ENCODE data around the gene LILRB4. TPM values are rescaled to one million over a fixed set of nuclear protein-coding genes. Genes with fewer than 3 reads are reported as not detected.
A peak's percentile ranks its signal among the peaks of the same experiment; 100 is the strongest.

LILRB4 gene
- total and polyA plus RNA-seq, 3 donors from 2014 or later, result 1.0 to 12.6 (median 3.2) TPM

DNA sequence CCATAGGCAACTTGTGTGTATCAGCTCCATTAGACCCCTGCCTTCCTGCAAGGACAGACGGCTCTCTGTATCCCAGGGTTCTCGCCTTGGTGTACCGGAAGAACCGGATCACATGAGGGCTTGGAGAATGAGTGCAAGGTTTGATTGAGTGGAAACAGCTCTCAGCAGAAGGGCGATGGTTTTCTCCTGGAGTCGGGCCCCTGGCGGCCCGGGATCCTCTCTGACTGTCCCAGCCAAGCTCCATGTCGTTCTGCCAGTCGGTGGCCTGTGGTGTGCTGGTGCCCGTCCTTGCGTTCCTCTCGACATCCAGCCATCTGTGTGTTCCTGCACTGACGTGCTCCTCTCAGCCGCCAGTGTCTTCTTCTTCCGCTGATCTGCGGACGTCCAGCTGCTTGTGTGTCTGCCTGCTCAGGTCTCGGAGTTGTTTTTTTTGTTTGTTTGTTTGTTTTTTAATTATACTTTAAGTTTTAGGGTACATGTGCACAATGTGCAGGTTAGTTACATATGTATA lies 16.4 kb upstream of the LILRB4 start:
- TF ChIP-seq, protein P1, sequence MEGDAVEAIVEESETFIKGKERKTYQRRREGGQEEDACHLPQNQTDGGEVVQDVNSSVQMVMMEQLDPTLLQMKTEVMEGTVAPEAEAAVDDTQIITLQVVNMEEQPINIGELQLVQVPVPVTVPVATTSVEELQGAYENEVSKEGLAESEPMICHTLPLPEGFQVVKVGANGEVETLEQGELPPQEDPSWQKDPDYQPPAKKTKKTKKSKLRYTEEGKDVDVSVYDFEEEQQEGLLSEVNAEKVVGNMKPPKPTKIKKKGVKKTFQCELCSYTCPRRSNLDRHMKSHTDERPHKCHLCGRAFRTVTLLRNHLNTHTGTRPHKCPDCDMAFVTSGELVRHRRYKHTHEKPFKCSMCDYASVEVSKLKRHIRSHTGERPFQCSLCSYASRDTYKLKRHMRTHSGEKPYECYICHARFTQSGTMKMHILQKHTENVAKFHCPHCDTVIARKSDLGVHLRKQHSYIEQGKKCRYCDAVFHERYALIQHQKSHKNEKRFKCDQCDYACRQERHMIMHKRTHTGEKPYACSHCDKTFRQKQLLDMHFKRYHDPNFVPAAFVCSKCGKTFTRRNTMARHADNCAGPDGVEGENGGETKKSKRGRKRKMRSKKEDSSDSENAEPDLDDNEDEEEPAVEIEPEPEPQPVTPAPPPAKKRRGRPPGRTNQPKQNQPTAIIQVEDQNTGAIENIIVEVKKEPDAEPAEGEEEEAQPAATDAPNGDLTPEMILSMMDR (IDR thresholded peaks at IDR 0.05), result no peak
- no peak for TF ChIP-seq POLR2A (IDR thresholded peaks at IDR 0.05)
- intact Hi-C loops (cut with DNase I; ENCODE audit: low total_unique reads), result no loop called here
- H3K27ac ChIP-seq, result no peak overlapping the region
- no peaks in the 10 kb centered on the region for H3K36me3 ChIP-seq (ENCODE audit: low read depth, missing control alignments)
- DNase-seq, result peak; percentile 10
- 69 to 81% methylated on average over 9 to 19 of the region's 19 CpGs for WGBS, 2 donors
- H3K4me3 ChIP-seq, result no peak overlapping the region
- no peaks in the 10 kb centered on the region for H3K27me3 ChIP-seq
- no peaks in the 10 kb centered on the region for H3K4me1 ChIP-seq
- no peaks in the 10 kb centered on the region for H3K9me3 ChIP-seq

DNA sequence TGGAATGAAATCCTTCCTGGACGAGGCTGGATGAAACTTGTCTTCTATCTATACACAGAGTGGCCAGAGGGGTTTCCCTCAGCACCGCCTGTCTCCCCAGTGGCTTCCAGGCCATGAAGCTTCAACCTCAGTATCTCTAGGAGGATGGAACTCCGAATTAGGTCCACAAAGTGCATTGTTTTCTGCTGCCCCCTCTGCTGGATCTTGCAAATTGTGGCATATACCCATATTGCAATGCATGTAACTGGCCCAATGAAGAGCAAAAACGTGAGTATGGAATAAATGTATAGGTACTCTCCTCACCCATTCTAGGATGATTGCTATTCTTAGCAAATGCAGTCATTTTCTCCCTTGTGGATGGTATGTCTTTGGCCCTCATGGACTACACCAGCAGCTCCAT lies 14.7 kb upstream of the LILRB4 start:
- intact Hi-C loops (cut with DNase I; ENCODE audit: low total_unique reads), result no loop called here

DNA sequence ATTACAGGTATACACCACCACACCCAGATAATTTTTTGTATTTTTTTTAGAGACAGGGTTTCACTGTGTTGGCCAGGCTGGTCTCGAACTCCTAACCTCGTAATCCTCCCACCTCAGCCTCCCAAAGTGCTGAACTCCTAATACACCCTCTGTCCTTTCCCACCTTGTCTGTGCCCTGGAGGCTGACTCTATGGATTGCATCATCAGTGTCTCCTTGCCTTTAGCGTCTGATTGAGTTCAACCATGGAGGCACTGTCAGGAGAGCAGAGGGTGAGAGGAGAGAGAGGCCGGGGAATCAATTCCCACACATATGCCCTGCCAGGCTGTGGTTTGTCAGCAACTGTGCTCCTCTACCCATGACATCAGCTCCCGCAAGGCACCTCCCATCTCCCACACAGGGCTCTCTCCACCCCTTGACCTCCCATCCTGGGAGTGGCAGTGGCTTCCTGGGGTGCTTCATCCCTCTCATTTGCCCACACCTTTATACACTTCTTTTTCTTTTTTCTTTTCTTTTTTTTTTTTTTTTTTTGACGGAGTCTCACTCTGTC lies 12.6 kb upstream of the LILRB4 start:
- Histone ChIP-seq H3K9me3 (no peaks in the 10 kb centered on the region), H3K4me1 (no peaks in the 10 kb centered on the region), H3K4me3 (no peak overlapping the region), H3K36me3 (ENCODE audit: low read depth, missing control alignments) (no peaks in the 10 kb centered on the region), H3K27me3 (no peaks in the 10 kb centered on the region), H3K27ac (no peak overlapping the region)
- WGBS, 2 donors, result 81 to 85% methylated on average over 6 of the region's 6 CpGs
- TF ChIP-seq, protein P1 (IDR thresholded peaks at IDR 0.05), result no peak
- TF ChIP-seq POLR2A (IDR thresholded peaks at IDR 0.05), result no peak
- intact Hi-C loops (cut with DNase I; ENCODE audit: low total_unique reads), result no loop called here
- DNase-seq, result no peak

More for the DNA sequence above, 14.7 kb upstream of the LILRB4 start:
- TF ChIP-seq, protein P1 (IDR thresholded peaks at IDR 0.05), result no peak
- TF ChIP-seq POLR2A (IDR thresholded peaks at IDR 0.05), result no peak
- DNase-seq, result no peak
- H3K27me3 ChIP-seq, result no peaks in the 10 kb centered on the region
- H3K4me3 ChIP-seq, result no peak overlapping the region
- no peaks in the 10 kb centered on the region for H3K36me3 ChIP-seq (ENCODE audit: low read depth, missing control alignments)
- H3K9me3 ChIP-seq, result no peaks in the 10 kb centered on the region
- 60 to 66% methylated on average over 4 of the region's 4 CpGs for WGBS, 2 donors
- H3K4me1 ChIP-seq, result no peaks in the 10 kb centered on the region
- no peak overlapping the region for H3K27ac ChIP-seq

DNA sequence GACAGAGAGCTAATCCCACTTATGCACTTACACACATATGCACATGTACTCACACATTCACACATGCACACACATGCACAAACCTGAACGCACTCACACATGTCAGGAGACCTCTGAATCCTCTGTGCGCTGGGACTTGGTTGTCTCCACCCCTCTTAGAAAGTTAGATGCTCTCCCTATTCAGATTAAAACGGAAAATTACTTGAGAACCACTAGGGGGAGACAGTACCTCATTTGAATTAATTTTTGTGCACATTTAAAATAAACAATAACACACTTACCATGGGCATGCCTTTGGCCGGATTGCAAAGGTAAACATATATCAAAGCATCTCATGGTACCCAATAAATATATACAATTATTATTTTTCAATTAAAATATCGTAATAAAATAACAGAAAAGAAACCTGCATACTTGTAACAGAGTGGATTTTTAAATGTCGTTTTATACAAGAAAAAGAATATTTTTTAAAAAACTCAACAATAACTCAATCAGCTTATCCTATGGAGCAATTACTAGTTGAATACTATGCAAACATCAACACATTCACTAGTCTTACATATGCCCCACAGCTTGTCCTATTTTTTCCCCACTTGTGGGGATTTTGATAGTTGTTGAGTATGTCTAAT lies 9.5 kb upstream of the LILRB4 start:
- intact Hi-C loops (cut with DNase I; ENCODE audit: low total_unique reads), result no loop called here
- no peak overlapping the region for H3K4me3 ChIP-seq
- no peak for TF ChIP-seq POLR2A (IDR thresholded peaks at IDR 0.05)
- TF ChIP-seq, protein P1 (IDR thresholded peaks at IDR 0.05), result peak in 2 of 3 experiments; percentile 29 to 67
- WGBS, 2 donors, result 42 to 45% methylated on average over 6 of the region's 6 CpGs
- no peaks in the 10 kb centered on the region for H3K36me3 ChIP-seq (ENCODE audit: low read depth, missing control alignments)
- H3K9me3 ChIP-seq, result no peaks in the 10 kb centered on the region
- no peak overlapping the region for H3K27ac ChIP-seq
- no peaks in the 10 kb centered on the region for H3K27me3 ChIP-seq
- no peak for DNase-seq
- H3K4me1 ChIP-seq, result no peaks in the 10 kb centered on the region
